Testis (tissue), 2 donors: Measurements from ENCODE around the gene MGAT3.

Experiments
- CTCF ChIP-seq, 3 experiments: fragments of 450-650 bp in 2 of 3; fragments of 200-600 bp in 1 of 3; sonication (generic) in 1 of 3; IDR thresholded peaks; one replicate each; pipeline ENCODE4 v1.5.1; 2016 to 2019; ENCODE audit warnings: antibody characterized with exemption in 3 of 3, mild to moderate bottlenecking in 2 of 3, moderate library complexity in 1 of 3
- POLR2A ChIP-seq: fragments of 450-650 bp; IDR thresholded peaks from one replicate; pipeline ENCODE4 v1.6.1; 2017; ENCODE audit warnings: antibody characterized with exemption, mild to moderate bottlenecking, moderate library complexity

DNA sequence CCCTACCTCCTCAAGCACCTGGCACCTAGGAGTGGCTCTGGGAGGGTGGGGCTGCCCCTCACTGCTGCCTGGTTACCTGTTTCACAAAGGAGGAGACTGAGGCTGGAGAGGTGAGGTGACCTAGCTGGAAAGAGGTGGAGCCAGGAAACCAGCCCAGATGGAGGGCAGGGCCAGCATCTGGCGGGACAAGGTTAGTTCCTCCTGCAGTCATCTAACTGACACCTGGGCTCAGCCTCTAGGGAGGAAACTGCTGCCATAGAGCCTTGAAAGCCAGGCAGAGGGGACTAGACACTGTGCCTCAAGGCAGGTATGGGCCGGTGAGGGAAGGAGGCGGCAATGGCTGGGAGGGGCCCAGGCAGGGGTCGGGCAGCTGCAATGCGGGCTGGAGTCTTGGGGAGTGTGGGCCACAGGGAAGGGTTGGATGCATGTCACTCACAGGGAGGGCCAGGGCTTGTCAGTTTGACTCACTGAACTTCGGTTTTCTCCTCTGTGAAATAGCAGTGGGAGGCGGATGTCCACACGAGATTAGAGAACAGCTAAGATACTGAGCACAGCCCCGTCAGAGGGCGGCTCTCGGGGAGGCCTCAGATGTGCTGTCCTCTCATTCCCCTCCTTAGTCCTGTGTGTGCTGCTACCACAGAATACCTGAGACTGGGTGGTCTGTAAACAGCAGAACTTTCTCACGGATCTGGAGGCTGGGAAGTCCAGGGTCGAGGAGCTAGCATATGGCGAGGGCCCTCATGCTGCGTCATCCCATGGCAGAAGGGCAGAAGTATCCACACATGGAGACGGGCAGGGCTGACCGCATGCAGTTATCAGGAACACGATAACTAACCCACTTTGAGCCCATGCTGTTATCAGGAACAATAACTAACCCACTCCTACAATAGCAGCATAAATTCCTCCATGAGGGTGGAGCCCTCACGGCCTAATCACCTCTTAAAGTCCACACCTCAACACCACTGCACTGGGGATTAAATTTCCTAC lies 16.1 kb downstream of the MGAT3 start:
- TF ChIP-seq CTCF (IDR thresholded peaks at IDR 0.05) (no peak), POLR2A (no peak)
